HG03039 (cell line): ENCODE results near the gene TPGS1.

ENCODE experiments used
- ATAC-seq: cut with Tn5 transposase; IDR thresholded peaks from one replicate; pipeline ENCODE4 v1.9.1; 2021; ENCODE audit warnings: mild to moderate bottlenecking, moderate library complexity; ENCODE audit not compliant: unreplicated experiment

TPGS1 gene

GRCh38 chr19:513368-514165, 6.3 kb downstream of the TPGS1 start:
- no peak for ATAC-seq

DNA sequence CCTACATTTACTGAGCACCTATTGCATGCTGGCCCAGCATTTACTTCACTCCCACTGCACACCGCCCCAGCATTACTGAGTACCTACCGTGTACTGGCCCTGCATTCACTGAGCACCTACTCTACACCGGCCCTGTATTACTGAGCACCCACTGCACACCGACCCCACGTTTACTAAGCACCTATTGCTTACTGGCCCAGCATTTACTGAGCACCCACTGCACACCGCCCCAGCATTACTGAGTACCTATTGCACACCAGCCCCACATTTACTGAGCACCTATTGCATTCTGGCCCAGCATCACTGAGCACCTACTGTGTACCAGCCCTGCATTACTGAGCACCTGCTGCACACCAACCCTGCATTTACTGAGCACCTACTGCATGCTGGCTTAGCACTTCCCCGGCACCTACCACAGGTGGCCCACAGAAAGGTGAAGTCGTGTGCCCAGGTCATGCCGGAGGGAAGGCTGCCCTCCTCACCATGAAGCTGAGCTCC, 6.9 kb downstream of the TPGS1 start:
- ATAC-seq: no peak

GRCh38 chr19:517721-518597, 10.7 kb downstream of the TPGS1 start:
- ATAC-seq: no peak

DNA sequence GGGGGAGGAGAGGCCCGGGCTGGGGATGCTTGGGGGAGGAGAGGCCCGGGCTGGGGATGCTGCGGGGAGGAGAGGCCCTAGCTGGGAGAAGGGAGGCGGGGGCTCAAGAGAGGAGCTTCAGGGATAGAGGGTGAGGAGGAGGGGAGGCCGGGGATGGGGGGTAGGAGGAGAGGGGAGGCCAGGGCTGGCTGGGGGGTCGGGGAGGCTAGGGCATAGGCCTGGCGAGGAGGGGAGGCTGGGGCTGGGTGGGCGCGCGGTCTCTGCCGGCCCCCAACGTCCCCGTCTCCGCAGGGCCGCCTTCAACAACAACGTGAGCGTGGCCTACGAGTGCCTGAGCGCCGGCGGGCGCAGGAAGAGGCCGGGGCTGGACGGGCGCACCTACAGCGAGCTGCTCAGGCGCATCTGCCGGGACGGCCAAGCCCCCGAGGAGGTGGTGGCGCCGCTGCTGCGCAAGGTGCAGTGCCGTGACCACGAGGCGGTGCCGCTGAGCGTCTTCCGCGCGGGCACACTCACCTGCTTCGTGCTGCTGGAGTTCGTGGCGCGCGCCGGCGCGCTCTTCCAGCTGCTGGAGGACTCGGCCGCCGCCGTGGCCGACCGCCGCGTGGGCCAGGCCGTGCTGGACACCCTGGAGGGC, 11.4 kb downstream of the TPGS1 start:
- no peak for ATAC-seq

DNA sequence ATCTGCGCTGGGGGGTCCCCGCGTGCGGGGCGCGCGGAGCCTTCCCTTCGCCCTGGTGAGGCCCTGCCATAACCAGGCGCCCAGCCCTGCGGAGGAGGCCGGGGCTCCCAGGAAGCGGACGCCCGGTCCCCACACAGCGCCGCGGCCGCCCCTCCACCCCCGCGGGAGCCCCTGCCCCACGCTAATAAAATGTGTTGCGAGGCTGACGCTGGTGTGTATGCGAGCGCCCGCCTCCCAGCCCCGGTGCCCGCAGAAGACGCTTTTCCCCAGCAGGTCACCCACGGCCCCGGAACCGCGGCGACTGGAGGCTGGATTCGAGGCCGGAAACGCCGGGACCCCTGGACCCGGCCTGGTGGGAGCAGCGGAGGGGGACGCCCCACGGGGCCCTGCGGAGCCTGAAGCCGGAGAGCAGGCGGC, 12.2 kb downstream of the TPGS1 start:
- ATAC-seq: no peak

DNA sequence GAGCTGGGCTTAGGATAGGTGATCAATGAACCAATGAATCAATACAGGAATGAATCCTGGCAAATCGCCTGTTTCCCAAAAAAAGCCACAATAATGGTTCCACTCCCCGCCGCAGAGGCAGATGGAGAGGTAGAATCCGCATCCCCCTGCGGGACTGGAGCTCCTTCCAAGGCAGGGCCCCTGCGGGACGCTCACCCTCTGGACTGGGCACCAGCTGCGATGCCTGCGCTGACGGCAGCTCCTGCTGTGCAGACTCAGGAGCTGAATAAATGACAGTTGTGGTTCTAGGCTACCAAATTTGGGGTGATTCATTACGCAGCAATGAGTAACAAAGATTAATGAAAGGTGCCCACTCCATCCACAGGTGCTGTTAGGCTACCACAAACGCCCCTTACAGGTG, 15.4 kb downstream of the TPGS1 start:
- ATAC-seq: no peak

DNA sequence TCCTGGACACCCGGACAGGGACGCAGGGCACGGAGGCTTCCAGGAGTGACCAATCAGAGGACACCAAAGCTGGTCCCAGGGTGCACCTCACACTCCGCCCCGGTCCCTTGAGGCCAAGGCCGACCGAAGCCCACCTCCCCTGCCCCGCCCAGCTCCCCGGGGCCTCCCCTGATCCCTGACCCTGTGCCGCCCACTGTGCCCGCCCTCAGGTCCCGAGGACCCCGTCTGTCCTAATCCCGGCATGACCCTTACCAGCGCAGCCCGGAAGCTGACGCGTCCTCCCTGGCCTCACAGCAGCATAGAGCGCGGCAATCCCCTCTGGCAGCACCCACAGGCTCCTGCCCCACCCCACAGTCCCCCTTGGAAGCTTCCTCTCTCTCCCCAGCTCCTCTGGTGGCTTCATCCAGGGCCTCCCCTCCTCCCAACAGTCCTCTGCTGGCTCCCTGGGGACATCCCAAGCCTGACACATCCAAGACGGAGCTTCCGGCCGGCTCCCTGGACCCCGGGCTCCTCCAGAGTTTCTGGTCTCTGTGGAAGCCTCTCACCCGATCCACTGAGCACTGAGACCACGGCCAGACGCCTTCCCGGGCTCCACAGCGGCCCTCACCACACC, 16.9 kb downstream of the TPGS1 start:
- no peak for ATAC-seq

GRCh38 chr19:525029-525428, 17.7 kb downstream of the TPGS1 start:
- no peak for ATAC-seq

DNA sequence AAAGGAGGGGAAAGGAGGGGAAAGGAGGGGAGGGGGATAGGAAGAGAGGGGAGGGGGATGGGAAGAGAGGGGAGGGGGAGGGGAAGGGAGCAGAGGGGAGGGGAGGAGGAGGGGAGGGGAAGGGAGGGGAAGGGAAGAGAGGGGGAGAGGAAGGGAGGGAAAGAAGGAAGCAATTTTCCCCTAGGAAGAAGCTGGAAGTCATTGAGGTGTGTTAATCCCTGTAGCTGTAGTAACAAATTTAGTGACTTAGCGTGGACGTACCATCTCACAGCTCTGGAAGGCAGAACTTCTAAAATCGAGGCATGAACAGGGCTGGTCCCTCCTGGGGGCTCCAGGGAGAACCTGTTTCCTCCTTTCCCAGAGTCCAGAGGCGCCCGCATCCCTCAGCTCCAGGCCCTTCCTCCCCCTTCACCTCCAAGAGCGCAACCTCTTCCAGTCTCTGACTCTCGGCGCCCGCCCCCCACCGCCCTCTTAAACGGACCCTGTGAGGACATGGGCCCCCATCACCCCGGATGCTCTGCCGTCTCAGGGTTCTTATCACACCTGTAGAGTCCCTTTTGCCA, 18.6 kb downstream of the TPGS1 start:
- no peak for ATAC-seq

DNA sequence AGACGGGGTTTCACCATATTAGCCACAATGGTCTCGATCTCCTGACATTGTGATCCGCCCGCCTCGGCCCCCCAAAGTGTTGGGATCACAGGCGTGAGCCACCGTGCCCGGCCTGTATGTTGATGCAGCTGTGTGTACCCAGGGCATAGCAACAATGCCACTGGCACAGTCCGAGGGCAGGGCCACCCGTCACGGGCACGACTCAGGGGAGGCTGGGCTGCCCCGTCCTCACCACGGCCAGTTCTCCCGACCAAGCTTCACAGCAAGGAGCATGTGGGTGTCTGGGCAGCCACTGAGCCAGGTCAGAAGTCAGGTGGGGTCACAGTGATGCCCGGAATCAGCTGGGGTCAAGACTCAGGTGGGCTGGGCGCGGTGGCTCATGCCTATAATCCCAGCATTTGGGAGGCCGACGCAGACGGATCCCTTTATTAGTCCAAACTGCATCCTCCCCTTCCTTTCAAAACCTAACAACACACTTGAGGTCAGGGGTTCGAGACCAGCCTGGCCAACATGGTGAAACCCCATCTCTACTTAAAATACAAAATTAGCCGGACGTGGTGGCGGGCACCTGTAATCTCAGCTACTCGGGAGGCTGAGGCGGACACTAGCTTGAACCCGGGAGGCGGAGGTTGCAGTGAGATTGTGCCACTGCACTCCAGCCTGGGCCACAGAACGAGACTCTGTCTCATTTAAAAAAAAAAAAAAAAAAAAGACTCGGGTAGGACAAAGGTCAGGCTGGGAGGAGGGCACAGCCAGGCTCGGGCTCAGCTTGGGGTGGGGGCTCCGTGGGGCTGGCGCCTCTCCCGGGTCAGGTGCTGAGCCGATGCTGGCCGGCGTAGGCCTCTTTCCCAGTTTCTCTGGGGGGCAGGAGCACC, 23.1 kb downstream of the TPGS1 start:
- no peak for ATAC-seq

DNA sequence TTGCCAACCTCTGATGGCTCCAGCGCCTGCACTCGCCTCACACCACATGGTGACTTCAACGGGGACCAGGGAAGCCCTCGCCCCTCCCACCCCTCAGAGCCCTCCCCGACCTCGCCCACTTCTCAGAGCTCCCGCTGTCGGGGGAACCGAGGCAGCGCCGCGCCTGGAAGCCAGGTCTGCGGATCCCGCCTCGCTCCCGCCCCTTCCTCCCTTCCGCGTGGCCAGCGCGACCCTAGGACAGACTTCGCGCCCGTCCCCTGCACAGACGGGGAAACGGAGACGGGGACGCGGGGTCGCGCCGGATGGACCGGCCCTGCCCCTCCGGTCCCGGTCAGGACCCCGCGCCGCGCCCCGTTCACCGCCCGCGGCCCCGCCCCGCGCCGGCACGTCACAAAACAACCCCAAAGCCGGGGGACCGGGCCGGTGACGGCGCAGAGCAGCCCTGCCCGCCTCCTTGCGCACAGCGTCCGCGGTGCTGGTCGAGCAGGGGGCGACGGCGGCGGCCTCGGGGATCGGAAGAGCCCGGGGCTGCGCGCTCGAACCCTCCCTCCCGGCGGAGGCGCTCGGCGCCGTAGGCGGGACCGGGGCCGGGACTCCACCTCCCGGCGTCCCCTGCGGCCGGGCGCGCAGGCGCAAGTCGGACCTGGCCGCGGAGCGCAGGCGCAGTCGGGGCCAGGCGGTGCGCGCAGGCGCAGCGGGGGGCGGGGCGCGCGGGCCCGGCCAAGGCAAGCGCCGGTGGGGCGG, 23.9 kb downstream of the TPGS1 start:
- ATAC-seq: peak; percentile 61

GRCh38 chr19:531753-532560, 24.7 kb downstream of the TPGS1 start, which contains the start of gene CDC34:
Gene CDC34, plus strand, starts transcription at chr19:531760. Its CDS starts 172 bp downstream, at chr19:531932.
- ATAC-seq: no peak

GRCh38 chr19:532561-533363, 25.5 kb downstream of the TPGS1 start:
- no peak for ATAC-seq

GRCh38 chr19:533364-534058, 26.2 kb downstream of the TPGS1 start:
- ATAC-seq: no peak

DNA sequence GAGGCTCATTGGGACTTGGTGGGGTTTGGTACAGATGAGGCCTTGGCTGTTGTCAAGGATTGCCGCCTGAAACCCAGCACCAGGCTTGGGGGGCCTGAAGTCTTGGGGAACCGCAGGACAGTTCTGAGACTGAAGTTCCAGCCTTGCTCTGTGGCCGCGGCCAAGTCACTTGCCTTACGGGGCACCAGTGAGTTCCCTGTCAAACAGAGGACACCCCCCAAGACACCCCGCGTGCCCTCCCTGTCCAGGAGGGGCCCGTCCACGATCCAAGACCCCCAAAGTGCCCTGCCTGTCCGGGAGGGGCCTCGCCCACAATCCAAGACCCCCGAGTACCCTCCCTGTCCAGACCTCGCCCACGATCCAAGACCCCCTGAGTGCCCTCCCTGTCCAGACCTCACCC, 26.8 kb downstream of the TPGS1 start:
- ATAC-seq: no peak

- no peak for ATAC-seq
Observed at GRCh38 chr19:535017-535835, 27.9 kb downstream of the TPGS1 start.
